HG03045 (cell line): Measurements from ENCODE around the gene CFAP57.

Experiments
- ATAC-seq: cut with Tn5 transposase; IDR thresholded peaks from one replicate; pipeline ENCODE4 v1.9.1; 2021; ENCODE audit warnings: mild to moderate bottlenecking, moderate library complexity; ENCODE audit not compliant: unreplicated experiment

The CFAP57 gene

DNA sequence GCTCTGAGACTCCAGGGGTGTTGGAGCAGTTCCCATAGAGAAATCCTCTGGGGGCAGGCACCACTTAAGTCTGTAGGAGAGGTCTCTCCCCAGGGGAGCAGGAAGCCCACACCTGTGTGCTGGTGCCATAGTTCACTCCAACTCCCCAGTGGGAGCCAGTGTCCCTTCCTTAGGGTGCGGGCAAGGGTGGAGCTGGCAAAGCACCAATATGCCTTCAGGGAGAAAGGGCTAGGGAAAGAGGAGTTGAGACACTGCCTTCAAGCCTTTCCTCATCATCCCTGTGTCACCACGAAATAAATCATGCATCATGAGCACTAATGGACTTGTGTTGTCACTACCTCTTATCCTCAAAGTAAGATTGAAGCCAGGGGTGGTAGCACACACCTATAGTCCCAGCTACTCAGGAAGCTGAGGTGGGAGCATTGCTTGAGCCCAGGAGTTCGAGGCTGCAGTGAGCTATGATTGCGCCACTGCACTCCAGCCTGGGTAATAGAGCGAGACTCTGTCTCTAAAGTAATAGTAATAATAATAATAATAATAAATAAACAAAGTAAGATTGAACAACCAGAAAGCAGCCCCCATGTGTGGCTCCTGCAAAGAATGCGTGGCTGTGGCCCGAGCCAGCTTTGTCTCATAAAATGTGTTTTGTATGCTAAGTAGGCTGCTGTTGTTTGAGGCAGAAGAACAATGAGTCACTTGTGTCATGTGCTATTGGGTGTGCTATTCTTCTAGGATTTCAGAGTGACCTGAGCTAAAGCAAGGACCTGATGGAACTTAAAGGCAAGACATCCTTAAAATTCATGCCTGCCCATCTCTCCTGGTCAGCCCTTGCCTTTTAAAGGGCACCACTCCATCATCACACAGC is 122.0 kb downstream of the CFAP57 start:
- no peak for ATAC-seq

DNA sequence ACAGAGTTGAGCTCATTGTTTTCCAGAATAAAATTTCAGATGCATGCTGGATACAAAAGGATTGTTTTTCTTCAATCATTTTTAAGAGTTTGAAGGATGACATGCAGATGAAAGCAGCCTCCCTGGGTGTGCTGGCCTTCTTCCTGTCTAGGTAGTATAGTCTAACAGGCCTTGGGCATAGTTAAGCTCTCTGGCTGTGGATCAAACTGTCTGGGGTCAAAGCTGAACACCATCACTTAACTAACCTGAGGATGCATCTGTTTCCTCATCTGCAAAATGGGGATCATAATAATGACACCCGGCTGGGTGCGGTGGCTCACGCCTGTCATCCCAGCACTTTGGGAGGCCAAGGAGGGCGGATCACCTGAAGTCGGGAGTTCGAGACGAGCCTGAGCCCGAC is 122.6 kb downstream of the CFAP57 start:
- no peak for ATAC-seq

DNA sequence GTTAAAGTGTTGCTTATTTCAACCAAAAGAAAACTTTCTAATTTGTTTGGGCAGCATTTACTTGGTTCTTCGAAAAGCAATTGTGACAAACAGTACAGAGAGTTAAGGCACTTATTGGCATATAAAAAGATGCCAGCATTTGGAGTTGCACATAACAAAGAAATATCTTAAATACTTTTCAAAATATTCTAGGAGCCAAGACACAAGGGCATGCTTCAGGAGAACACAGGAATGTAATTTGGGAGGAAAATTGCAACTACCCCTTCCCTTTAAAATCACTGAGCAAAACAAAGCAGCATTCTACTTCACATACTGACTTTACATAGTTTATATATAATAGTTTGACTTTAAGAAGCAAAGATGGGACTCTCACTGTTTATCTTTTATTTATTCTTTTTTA is 124.1 kb downstream of the CFAP57 start:
- no peak for ATAC-seq

DNA sequence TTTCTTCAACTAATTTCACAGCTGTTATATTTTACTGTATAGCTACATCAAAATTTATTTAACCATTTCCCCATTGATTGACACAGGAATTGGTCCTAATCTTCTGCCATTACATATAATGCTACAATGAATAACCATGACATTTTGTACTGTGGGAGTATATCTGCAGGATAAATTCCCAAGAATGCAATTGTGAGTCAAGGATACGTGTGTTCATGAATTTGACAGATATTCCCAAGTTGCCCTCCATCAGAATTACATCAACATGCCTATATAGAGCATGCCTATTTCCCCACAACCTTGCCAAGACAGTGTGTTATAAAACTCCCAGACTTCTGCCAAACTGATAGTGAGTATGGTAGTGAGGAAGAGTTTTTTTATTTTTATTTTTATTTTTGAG is 125.9 kb downstream of the CFAP57 start:
- no peak for ATAC-seq

DNA sequence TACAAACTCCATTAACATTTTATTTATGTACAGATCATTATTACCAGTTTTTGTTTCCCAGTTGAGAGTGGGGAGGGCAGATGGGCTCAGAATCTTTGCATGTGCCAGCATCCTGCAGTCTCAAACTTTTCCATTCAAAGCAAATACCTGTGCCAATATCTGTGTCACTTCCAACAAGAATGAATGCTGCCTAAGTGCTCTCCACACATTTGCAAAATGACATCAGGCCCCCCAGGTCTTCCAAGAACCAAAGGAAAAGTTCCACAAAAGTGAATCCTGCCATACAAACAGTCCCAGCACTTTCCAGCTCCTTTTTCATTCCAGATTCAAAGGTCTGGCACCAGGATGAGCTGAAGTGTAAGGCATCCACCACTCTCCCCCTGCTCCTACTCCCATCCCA is 127.0 kb downstream of the CFAP57 start:
- ATAC-seq = no peak

DNA sequence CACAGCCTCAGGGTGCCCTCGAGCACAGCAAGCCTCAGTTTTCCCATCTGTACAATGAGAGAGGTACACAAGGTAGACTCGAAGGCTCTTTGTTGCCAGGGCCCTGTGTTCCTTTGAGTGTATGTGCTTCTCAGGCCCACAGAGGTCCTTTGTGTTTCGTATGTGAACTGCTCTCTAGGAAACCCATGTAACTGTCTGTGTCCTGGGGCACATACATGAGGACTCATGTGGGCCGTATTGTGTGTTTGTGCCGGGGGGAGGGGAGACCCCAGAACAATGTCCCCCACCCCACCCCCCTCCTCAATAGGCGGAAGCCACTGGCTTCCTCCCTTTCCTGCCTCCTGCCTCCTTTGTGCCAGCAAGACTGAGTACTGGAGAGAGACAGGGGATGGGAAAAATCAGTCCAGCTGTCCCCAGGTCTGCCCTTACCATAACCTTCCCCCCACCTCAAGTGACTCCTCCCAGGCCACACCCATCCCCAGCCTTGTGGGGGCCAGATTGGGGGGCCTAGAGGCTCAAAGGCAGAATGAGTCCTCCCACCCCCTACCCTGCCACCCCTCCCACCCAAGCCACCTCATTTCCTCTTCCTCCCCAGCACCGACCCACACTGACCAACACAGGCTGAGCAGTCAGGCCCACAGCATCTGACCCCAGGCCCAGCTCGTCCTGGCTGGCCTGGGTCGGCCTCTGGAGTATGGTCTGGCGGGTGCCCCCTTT is 128.4 kb downstream of the CFAP57 start, which contains the start of gene TIE1:
TIE1 (plus strand) TSS at position 605 of the 717 bp plus-strand sequence; CDS start at position 695, 90 bp downstream.
- no peak for ATAC-seq

DNA sequence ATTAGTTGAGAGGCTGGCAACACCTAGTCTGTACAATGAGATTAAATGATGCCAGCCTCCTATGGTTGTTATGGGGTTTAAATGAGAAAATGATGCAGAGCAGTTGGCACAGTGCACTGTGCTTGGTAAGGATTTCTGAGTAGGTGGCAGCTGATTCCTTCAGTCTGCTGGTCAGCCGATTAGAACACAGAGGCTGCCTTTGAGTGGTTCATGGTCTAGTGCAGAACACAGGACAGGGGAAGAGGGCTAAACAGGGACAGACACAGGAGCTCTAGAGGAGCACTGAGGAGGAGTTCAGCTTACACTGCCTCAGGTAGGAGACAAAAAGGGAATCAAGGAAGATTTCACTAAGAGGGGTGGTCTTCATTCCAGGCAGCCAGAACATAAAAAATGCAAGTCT is 130.1 kb downstream of the CFAP57 start:
- ATAC-seq = no peak

DNA sequence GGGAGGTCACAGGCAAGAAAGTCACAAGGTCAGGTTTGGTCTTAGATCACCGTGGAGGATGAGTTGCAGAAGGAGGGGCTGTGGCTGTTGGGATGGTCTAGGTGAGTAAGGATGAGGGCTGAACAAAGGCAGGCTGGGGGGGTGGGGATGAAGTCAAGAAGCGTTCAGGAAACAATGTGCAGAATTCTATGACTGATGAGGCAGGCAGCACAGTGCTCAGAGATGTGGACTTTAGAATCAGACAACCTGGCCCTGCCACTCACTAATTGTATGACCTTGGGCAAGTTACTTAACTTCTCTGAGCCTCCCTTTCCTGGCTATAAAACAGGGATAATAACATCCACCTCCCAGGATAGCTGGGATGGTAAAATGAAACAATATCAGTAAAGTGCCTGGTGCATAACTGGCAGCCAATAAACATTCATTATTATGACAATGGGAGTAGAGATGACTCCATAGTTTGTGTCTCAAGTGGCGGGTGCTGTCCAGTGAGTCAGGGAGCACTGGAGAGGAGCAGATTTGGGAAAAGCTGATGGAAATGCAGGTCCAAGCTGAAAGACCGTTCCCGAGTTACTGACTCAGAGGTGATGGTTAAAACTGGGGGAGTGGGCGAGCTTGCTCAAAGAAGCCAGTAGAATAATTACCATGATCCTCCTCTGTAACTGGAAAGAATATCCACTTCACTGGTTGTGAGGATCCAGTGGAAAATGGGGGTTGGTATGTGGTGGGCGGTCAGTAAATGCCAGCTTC is 130.8 kb downstream of the CFAP57 start:
- no peak for ATAC-seq

DNA sequence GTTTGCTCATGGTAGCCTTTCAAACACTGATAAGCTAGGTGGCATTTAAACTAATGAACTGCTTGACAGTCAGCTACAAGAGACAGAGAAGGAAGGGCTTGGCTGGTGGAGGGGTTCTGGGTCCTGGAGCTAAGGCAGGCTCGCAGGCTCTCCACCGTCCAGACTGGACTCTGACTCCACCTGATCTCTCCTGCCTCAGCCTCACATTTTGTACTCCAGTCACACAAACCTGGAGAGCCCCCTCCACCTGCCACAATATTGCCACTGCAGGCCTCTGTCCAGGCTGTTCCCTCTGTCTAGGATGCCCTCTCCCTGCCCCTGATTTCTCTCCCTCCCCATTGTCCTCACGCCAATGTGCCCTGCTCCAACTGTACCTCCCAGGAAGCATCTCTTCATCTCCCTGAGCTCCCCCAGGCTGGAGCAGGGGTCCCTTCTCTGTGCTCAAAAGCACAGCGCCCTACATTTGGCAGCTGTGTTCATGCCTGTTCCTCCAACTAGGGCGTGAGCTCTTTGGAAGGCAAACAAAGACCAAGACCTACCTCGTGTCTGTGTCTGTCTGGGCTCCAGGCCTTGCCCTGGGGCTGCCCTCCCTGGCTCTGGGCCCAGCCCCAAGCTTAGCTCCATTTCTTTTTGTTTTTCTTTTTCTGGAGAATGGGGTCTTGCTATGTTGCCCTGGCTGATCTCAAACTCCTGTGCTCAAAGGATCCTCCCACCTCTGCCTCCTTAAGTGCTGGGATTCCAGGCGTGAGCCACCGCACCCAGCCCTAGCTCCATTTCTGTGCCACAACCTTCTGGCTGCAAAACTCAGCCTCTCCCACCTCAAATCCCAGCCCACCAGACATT is 131.6 kb downstream of the CFAP57 start:
- no peak for ATAC-seq
